ENCODE measurements around the gene SIPA1.

SIPA1 gene

GRCh38 chr11:65643971-65644370 is 6.1 kb downstream of the SIPA1 start:
- peak in 1 of 3 experiments; percentile 43 for DNase-seq (ENCODE audit: low read depth in 3 of 3)

- DNase-seq (ENCODE audit: low read depth in 3 of 3): no peak
Observed at GRCh38 chr11:65644837-65645236, 6.9 kb downstream of the SIPA1 start.

- DNase-seq (ENCODE audit: low read depth in 3 of 3): no peak
Observed at GRCh38 chr11:65645710-65646109, 7.8 kb downstream of the SIPA1 start.

GRCh38 chr11:65646288-65646957 is 8.5 kb downstream of the SIPA1 start:
- DNase-seq (ENCODE audit: low read depth in 3 of 3): no peak

GRCh38 chr11:65646958-65647701 is 9.2 kb downstream of the SIPA1 start:
- no peak for DNase-seq (ENCODE audit: low read depth in 3 of 3)

- no peak for DNase-seq (ENCODE audit: low read depth in 3 of 3)
Observed at GRCh38 chr11:65648997-65649493, 11.1 kb downstream of the SIPA1 start.

GRCh38 chr11:65649656-65650546 is 12.0 kb downstream of the SIPA1 start:
- no peak for DNase-seq (ENCODE audit: low read depth in 3 of 3)

GRCh38 chr11:65650547-65651338 is 12.8 kb downstream of the SIPA1 start:
- no peak for DNase-seq (ENCODE audit: low read depth in 3 of 3)

GRCh38 chr11:65651339-65651588 is 13.4 kb downstream of the SIPA1 start:
- DNase-seq (ENCODE audit: low read depth in 3 of 3): no peak

- DNase-seq (ENCODE audit: low read depth in 3 of 3): no peak
Observed at GRCh38 chr11:65651589-65652510, 13.9 kb downstream of the SIPA1 start.

GRCh38 chr11:65652511-65653228 is 14.8 kb downstream of the SIPA1 start:
- peak; percentile 89 to 96 (median 92) for DNase-seq (ENCODE audit: low read depth in 3 of 3)

- DNase-seq (ENCODE audit: low read depth in 3 of 3): no peak
Observed at GRCh38 chr11:65653229-65654225, 15.6 kb downstream of the SIPA1 start.

GRCh38 chr11:65654375-65655349 is 16.8 kb downstream of the SIPA1 start:
- DNase-seq (ENCODE audit: low read depth in 3 of 3): no peak

GRCh38 chr11:65655570-65656332 is 17.9 kb downstream of the SIPA1 start:
- DNase-seq (ENCODE audit: low read depth in 3 of 3): no peak

GRCh38 chr11:65657426-65657825 is 19.5 kb downstream of the SIPA1 start:
- no peak for DNase-seq (ENCODE audit: low read depth in 3 of 3)

GRCh38 chr11:65658174-65659021 is 20.5 kb downstream of the SIPA1 start:
- DNase-seq (ENCODE audit: low read depth in 3 of 3): no peak
